Caco-2 (cell line): ENCODE results near the gene TEX22. TPM values are rescaled to one million over a fixed set of nuclear protein-coding genes. Genes with fewer than 3 reads are reported as not detected.

Experiments used
- BruUV-seq: library from RNA; stranded (reverse); fragments of 400-500 nt; replicated peaks from 2 replicates; lab custom pipeline; 2021; lab: Mats Ljungman, UMichigan
- CTCF ChIA-PET: fragments of 300-600 bp; sonication (Branson Sonifier 250); formaldehyde crosslinking; loops from one replicate; lab custom pipeline; 2022; ENCODE audit warnings: antibody characterized with exemption; lab: Charles Lee
- POLR2A ChIA-PET: fragments of 300-600 bp; sonication (Branson Sonifier 250); formaldehyde crosslinking; loops from one replicate; lab custom pipeline; 2022; ENCODE audit warnings: antibody characterized with exemption; lab: Charles Lee
- DNase-seq, 2 experiments: peaks; one replicate each; pipeline versions ENCODE4 v3.0.0 to v3.0.0-alpha.2; 2020 to 2022
- H3K27me3 ChIP-seq: replicated peaks from 2 replicates; pipeline ENCODE4 v1.6.0; 2011; ENCODE audit warnings: low read length; ENCODE audit not compliant: control insufficient read depth, insufficient read depth
- H3K36me3 ChIP-seq: 2 replicates; pipeline ENCODE4 v1.5.1; 2011; ENCODE audit warnings: low read length; ENCODE audit not compliant: control insufficient read depth, insufficient read depth
- H3K4me1 ChIP-seq: fragments of 250-450 bp; sonication (Bioruptor Pico); 2 replicates; pipeline ENCODE4 v1.5.1; 2020; ENCODE audit warnings: mild to moderate bottlenecking
- H3K4me3 ChIP-seq: 2 replicates; pipeline ENCODE4 v1.5.1; 2011; ENCODE audit warnings: low read depth, mild to moderate bottlenecking, control low read depth, low read length
- H3K9me3 ChIP-seq: fragments of 250-450 bp; sonication (Bioruptor Pico); 2 replicates; pipeline ENCODE4 v1.5.1; 2020; ENCODE audit warnings: mild to moderate bottlenecking, moderate library complexity
- H3K27ac Mint-ChIP-seq: one replicate; pipeline ENCODE4 v1.8.0; 2022; ENCODE audit warnings: mixed read lengths; ENCODE audit not compliant: unreplicated experiment
- H3K27me3 Mint-ChIP-seq: one replicate; pipeline ENCODE4 v1.8.0; 2022; ENCODE audit warnings: mixed read lengths; ENCODE audit not compliant: insufficient read depth, unreplicated experiment
- H3K36me3 Mint-ChIP-seq: one replicate; pipeline ENCODE4 v1.8.0; 2022; ENCODE audit warnings: mild to moderate bottlenecking, mixed read lengths; ENCODE audit not compliant: insufficient read depth, unreplicated experiment
- H3K4me1 Mint-ChIP-seq: one replicate; pipeline ENCODE4 v1.8.0; 2022; ENCODE audit warnings: low read depth, mixed read lengths; ENCODE audit not compliant: unreplicated experiment
- H3K4me3 Mint-ChIP-seq: one replicate; pipeline ENCODE4 v1.8.0; 2022; ENCODE audit warnings: mild to moderate bottlenecking, moderate library complexity, mixed read lengths; ENCODE audit not compliant: unreplicated experiment
- H3K9me3 Mint-ChIP-seq: one replicate; pipeline ENCODE4 v1.8.0; 2022; ENCODE audit warnings: mixed read lengths; ENCODE audit not compliant: unreplicated experiment
- intact Hi-C: fragments of 100-400 bp; cut with micrococcal nuclease; formaldehyde crosslinking; loops from one replicate; pipeline ENCODE4 v1.10.0; 2022; ENCODE audit not compliant: unreplicated experiment
- total RNA-seq: library from RNA; stranded (reverse); gene quantifications from 2 replicates; pipeline ENCODE4 v1.2.3, GENCODE V29; 2022
- TF ChIP-seq, protein P1 (sequence below), 2 experiments: fragments of 200-600 bp in 1 of 2; IDR thresholded peaks; 1 replicate in 1 of 2; 2 replicates in 1 of 2; pipeline versions ENCODE4 v1.5.1 to v1.8.0; 2011 to 2022; ENCODE audit warnings: antibody characterized with exemption in 1 of 2, control low read depth in 1 of 2, inconsistent platforms in 1 of 2, low read depth in 1 of 2, low read length in 1 of 2, mild to moderate bottlenecking in 1 of 2, moderate library complexity in 1 of 2; ENCODE audit not compliant: insufficient read depth in 1 of 2, severe bottlenecking in 1 of 2, unreplicated experiment in 1 of 2

The TEX22 gene
- total RNA-seq, 1 experiment from 2014 or later, result 0.86 TPM

DNA sequence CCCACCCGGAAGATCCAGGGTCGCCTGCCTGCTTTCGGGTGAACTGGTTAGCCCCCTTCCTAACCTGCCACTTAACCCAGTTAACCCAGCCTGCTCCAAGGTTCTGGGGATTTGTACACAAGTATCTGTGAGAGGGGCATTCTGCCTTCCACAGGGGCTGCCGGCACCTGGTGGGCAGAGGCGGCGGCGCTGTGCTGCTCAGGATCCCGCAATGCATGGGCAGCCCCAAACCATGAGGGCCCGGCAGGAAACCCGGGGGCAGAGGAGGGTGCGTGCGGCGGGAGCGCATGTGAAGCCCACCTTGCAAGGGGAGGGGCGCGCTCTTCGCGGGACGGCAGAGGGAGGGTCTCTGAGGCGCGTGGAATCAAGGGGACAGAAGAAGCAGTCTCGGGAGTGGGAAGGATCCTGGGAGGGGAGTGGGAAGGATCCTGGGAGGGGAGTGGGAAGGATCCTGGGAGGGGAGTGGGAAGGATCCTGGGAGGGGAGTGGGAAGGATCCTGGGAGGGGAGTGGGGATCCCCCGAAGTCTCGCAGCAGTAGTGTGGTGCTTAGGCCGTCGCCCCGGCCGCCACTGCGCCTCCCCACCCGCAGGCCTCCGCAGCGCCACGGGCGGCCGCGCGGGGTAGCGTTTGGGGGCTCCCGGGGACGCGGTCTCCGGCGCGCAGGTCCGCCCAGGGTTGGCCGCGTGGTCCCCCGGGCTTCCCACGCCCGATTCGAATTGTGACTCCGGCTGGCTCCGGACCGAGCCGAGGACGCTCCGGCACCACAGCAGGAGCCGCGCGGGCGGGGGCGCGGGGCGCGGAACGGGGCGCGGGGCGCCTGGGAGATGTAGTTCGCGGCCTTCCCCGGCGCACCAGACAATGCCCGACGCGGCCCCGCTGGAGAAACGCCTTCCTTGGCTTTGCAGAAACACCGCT lies 16.4 kb downstream of the TEX22 start:
- DNase-seq, result peak; percentile 62 to 77
- CTCF ChIA-PET, result no interaction called here
- TF ChIP-seq, protein P1, sequence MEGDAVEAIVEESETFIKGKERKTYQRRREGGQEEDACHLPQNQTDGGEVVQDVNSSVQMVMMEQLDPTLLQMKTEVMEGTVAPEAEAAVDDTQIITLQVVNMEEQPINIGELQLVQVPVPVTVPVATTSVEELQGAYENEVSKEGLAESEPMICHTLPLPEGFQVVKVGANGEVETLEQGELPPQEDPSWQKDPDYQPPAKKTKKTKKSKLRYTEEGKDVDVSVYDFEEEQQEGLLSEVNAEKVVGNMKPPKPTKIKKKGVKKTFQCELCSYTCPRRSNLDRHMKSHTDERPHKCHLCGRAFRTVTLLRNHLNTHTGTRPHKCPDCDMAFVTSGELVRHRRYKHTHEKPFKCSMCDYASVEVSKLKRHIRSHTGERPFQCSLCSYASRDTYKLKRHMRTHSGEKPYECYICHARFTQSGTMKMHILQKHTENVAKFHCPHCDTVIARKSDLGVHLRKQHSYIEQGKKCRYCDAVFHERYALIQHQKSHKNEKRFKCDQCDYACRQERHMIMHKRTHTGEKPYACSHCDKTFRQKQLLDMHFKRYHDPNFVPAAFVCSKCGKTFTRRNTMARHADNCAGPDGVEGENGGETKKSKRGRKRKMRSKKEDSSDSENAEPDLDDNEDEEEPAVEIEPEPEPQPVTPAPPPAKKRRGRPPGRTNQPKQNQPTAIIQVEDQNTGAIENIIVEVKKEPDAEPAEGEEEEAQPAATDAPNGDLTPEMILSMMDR (IDR thresholded peaks at IDR 0.05; ENCODE audit: insufficient read depth in 1 of 2, low read depth in 1 of 2, low read length in 1 of 2, severe bottlenecking in 1 of 2, unreplicated experiment in 1 of 2), result peak; percentile 49 to 65
- Histone ChIP-seq H3K4me1 (peaks cover 22% of the 10 kb centered on the region), H3K9me3 (no peaks in the 10 kb centered on the region), H3K27me3 (no peaks in the 10 kb centered on the region), H3K36me3 (no peaks in the 10 kb centered on the region), H3K4me3 (peak overlapping the region; percentile 39)
- Mint-ChIP-seq H3K9me3 (no peaks in the 10 kb centered on the region), H3K4me3 (peak overlapping the region; percentile 59), H3K27me3 (peaks cover 2% of the 10 kb centered on the region), H3K36me3 (peaks cover 12% of the 10 kb centered on the region), H3K4me1 (peaks cover 10% of the 10 kb centered on the region), H3K27ac (no peak overlapping the region)
- POLR2A ChIA-PET, result no interaction called here
- intact Hi-C loops, result loop anchor here (1.0 kb wide), 2 partner anchors 16 to 76 kb away; partner anchors contain the start of gene TEX22
- BruUV-seq, result no TSS peak

DNA sequence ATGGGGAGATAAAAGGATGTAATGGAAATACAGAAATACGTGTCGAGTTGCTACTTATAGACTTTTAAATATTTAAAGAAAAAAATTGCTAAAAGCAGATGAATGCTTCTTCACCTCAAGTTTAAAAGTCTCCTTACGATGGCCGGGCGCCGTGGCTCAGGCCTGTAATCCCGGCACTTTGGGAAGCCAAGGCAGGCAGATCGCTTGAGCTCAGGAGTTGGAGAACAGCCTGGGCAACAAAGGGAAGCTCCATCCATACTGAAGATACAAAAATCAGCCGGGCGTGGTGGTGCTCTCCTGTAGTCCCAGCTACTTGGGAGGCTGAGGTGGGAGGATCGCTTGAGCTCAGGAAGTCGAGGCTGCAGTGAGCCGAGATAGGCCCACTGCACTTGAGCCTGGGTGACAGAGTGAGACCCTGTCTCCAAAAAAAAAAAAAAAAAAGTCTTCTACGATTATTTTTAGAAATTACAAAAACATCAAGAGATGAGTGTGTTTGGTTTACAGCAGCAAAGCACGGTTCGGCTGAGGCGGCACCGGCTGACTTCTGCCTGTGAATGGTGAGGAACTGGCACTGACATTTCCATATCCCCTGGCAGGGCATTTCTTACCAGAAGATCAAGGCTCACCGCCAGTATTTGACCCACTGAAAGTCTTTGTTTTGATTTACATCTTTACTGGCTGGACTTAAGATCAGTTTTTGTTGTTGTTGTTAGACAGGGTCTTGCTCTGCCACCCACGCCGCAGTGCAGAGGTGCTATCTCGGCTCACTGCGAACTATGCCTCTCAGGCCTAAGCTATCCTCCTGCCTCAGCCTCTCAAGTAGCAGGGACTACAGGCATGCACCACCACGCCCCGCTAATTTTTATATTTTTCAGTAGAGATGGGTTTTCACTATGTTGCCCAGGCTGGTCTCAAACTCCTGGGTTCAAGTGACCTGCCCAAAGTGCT lies 17.4 kb downstream of the TEX22 start:
- TF ChIP-seq, protein P1 (IDR thresholded peaks at IDR 0.05; ENCODE audit: insufficient read depth in 1 of 2, low read depth in 1 of 2, low read length in 1 of 2, severe bottlenecking in 1 of 2, unreplicated experiment in 1 of 2), result no peak
- H3K9me3 ChIP-seq, result no peaks in the 10 kb centered on the region
- H3K36me3 ChIP-seq, result no peaks in the 10 kb centered on the region
- intact Hi-C loops, result loop anchor here (1.0 kb wide), 1 partner anchor 17 kb away; the partner anchor contains the start of gene TEX22
- Mint-ChIP-seq H3K9me3 (no peaks in the 10 kb centered on the region), H3K27ac (no peak overlapping the region), H3K36me3 (peaks cover 12% of the 10 kb centered on the region), H3K4me3 (peak overlapping the region; percentile 53), H3K4me1 (peaks cover 10% of the 10 kb centered on the region), H3K27me3 (no peaks in the 10 kb centered on the region)
- H3K4me3 ChIP-seq, result peak overlapping the region; percentile 39
- H3K27me3 ChIP-seq, result no peaks in the 10 kb centered on the region
- peaks cover 22% of the 10 kb centered on the region for H3K4me1 ChIP-seq
- BruUV-seq, result no TSS peak
- CTCF ChIA-PET, result no interaction called here
- DNase-seq, result no peak
- POLR2A ChIA-PET, result no interaction called here

DNA sequence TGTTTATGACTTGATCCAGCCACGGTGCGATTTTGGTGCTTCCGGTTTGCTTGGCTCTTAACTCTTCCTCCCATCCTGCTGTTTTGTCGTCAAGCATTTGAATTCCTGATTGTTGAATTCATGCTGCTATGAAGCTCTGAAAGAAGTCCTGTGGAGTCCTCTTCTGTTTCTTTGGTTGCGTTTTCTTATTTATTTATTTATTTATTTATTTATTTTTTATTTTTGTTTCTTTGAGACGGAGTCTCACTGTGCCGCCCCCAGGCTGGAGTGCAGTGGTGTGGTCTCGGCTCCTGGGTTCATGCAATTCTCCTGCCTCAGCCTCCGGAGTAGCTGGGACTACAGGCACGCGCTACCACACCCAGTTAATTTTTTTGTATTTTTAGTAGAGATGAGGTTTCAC lies 18.3 kb downstream of the TEX22 start:
- H3K9me3 Mint-ChIP-seq, result no peaks in the 10 kb centered on the region
- intact Hi-C loops, result no loop called here
- no peaks in the 10 kb centered on the region for H3K27me3 Mint-ChIP-seq
- H3K36me3 Mint-ChIP-seq, result peaks cover 12% of the 10 kb centered on the region
- H3K4me3 Mint-ChIP-seq, result no peak overlapping the region
- H3K27ac Mint-ChIP-seq, result no peak overlapping the region
- CTCF ChIA-PET, result no interaction called here
- no peak overlapping the region for H3K4me3 ChIP-seq
- BruUV-seq, result TSS peak; percentile 29
- POLR2A ChIA-PET, result no interaction called here
- H3K27me3 ChIP-seq, result no peaks in the 10 kb centered on the region
- no peaks in the 10 kb centered on the region for H3K9me3 ChIP-seq
- H3K4me1 Mint-ChIP-seq, result peaks cover 10% of the 10 kb centered on the region
- peaks cover 27% of the 10 kb centered on the region for H3K4me1 ChIP-seq
- TF ChIP-seq, protein P1 (IDR thresholded peaks at IDR 0.05; ENCODE audit: insufficient read depth in 1 of 2, low read depth in 1 of 2, low read length in 1 of 2, severe bottlenecking in 1 of 2, unreplicated experiment in 1 of 2), result no peak
- H3K36me3 ChIP-seq, result no peaks in the 10 kb centered on the region; the same call in 1 of the 2 replicates
- no peak for DNase-seq
